ENCODE data around the gene MPL.
"Not testable (repeated sequence)": the region's sequence is repeated elsewhere in the genome, so short reads cannot be mapped to it uniquely, and the experiment has no call there.

The MPL gene

DNA sequence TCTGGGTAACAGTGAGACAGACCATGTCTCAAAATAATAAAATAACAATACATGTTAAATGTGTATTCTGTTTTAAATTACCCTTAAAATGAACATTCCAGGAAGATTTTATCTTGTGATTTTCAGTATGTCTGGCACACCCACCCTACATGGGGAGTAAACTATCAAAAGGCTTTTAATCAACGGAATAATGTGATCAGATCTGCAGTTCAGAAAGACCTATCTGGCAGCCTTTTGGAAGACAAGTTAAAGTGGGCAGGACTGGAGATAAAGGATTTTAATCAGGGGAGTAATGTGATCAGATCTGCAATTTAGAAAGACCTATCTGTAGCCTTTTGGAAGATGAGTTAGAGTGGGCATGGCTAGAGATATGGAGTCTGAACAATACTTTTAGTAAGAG is 41.9 kb downstream of the MPL start:
- DNase-seq (ENCODE audit: low spot score), result no peak

GRCh38 chr1:43381612-43382011 is 44.0 kb downstream of the MPL start:
- no peak for DNase-seq (ENCODE audit: low spot score)

- no peak for DNase-seq (ENCODE audit: low spot score)
Measured at GRCh38 chr1:43382027-43382779, 44.6 kb downstream of the MPL start.

DNA sequence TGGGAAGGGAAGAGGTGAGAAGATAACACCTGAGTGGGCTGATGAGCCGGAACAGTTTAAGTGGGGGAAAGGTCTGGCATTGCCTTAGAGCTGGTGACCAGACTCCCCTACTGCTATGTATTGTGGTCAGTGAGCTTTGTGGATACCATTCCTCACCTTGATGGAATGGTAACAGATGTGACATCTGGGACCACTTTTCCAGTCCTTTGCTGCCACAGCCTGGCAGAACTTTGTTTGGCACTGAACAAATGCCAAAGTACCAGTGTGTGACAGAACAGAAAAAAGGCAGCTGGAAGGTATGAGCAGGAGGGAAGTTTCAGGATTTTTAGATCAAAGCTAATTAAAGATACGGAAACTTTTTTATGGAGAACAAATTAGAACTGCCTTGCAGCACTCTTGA is 45.8 kb downstream of the MPL start:
- DNase-seq (ENCODE audit: low spot score), result no peak

- no peak for DNase-seq (ENCODE audit: low spot score)
Measured at GRCh38 chr1:43386676-43387075, 49.1 kb downstream of the MPL start.

DNA sequence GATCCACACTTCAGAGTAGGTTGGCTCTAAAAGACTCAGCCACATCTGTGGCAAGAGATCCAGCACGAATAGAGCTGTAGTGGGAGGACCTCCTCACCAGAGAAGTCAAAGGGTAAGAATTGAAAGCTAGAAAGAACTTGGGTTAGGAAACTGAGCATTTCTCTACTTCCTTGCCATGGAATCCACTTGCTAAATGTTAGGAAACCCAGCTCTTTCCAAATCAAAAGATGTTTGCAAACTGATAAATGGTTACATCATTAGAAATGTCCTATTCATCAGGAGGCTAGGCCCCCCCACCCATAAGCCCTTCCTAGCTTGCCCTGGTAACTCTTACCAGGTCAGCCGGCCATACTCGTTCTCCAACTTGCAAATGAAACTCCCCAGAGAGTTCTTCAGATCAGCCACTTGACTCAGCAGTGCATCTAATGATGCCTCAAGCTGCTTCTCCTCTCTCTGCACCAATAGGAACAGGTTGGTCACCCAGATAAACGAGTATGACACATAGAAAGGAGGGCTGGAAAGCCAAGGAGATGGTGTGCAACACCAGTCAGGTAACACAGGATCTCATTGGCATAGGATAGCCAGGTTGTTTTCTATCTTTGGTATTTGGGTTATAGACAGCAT is 50.5 kb downstream of the MPL start:
- no peak for DNase-seq (ENCODE audit: low spot score)

DNA sequence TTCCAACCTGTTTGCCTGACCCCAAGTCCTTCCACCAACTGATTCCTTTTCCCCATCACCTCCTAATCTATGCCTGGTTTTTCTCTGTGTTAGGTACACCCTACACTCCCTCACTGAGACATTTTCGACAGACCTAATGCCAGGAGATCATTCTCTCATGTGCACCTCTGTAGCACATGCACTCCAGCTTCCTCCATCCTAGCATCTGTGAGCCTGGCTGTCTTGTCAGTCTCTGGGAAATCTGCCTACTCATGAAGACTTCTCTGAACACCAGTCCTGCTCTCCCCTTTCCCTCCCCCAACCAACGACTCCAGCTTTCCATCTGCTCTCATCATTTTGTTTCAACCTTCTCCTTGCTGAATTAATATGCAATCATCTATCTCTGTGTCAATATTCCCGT is 51.0 kb downstream of the MPL start:
- no peak for DNase-seq (ENCODE audit: low spot score)

DNA sequence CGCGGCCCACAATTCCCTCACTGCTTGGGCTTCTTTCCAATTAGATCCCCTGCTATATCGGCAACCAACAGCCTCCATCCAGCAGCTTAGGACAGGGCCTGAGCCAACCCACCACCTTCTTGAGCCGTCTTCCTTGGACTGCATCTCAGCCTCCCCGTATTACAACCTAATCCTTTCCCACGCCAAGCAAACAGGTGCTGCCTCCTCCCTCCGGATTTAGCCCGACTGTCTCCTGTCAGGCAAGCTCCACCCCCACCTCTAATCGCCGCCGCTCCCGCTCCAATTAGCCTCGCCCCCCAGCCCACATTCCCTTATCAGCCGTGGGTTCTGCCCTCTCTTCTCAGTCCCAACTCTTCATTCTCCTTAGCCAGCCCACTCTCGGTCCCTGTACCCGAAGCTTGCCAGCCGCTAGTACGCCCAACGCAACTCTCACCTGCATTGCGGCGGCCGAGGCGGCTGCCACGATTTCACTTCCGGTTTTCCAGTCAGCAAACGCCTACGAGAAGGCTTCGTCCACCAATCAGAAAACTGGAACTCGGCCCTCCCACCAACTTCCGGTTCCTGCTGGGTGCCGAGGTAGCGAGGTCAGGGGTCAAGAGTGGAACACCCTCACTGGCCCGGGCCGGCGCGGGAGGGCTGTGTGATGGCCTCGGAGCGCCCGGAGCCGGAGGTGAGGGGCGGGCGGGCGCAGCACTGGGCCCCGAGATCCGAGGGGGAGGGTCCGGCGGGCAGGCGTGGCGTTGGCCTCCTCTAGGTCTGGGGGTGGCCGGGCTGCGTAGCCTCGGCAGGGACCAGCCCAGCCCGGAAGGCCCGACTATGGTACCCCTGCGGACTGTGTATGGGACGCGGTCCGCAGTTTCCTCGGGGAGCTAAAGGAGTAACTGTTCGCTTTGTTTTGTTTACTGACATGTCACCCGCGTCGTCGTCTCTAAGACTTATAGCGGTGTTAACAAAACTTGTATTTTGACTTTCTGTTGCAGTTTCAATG is 52.0 kb downstream of the MPL start, which contains the start of the genes MED8 and SZT2:
Gene MED8 (minus strand): TSS at position 475 of the 988 bp plus-strand sequence. CDS start 36 bp downstream, at position 439.
Gene SZT2 (plus strand): TSS at position 574 of the 988 bp plus-strand sequence. CDS start 70 bp downstream, at position 644.
- peak; percentile 98 for DNase-seq (ENCODE audit: low spot score)

DNA sequence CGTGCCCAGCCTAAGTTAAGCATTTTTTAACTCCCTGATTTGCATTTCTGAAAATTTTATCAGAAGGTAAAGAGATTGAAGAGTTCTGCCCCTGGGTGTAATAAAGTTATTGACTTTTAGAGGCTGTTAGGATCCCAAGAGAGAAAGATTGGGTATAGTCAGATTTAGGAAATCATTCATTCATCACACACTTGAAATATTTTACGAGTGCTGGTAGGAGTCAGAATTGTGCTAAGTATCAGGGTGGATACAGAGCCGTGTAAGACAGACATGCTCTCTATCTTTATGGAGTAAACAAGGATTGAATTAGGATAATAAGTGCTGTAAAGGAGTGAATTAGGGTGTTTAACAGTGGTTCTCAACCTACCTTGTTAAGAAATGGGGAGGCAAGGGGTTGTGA is 55.1 kb downstream of the MPL start:
- no peak for DNase-seq (ENCODE audit: low spot score)

DNA sequence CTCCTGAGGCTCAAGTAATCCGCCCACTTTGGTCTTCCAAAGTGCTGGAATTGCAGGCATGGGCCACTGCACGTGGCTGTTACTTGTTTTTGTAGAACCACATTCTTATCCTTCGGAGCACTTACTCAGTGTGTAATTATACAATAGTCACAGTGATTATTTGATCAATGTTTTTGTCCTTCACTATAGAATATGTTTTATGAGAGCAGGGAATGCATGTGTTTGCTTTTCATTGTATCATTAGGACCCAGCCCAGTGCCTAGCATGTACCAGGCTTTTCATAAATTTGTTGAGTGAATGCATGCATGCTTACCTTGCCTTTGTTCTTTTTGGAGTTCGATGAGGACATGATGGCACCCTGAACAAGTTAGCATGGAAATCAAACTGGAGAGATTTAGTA is 57.9 kb downstream of the MPL start:
- no peak for DNase-seq (ENCODE audit: low spot score)

DNA sequence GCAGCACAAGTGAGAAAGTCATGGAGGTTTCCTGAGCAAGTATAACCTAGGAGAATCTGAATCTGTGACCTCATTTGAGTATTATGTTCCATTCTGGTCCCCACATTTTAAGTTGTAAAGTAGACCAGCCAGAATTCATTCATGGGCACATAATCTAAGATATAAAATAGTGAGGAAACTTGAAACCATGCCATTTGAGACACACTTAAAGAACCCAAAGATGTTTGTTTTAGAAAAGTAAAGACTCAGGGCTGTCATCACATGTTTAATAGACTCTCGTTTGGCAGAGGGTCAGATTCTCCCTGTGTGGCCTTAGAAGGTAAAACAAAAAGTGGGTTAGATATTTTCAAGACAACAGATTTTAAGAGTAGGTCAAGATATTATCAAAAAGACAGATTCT is 58.4 kb downstream of the MPL start:
- no peak for DNase-seq (ENCODE audit: low spot score)

GRCh38 chr1:43398227-43398626 is 60.6 kb downstream of the MPL start:
- DNase-seq (ENCODE audit: low spot score), result no peak

DNA sequence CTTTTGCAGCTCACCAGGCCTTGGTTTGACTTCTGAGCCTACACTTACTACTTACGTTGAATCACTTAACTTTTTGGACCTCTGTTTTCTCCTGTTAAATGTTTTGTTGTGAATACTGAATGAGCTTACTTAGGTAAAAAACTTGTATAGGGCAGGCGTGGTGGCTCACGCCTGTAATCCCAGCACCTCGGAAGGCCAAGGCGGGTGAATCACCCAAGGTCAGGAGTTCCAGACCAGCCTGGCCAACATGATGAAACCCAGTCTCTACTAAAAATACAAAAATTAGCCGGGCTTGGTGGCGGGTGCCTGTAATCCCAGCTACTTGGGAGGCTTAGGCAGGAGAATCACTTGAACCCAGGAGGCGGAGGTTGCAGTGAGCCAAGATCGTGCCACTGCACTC is 62.8 kb downstream of the MPL start:
- DNase-seq (ENCODE audit: low spot score), result not testable (repeated sequence)

DNA sequence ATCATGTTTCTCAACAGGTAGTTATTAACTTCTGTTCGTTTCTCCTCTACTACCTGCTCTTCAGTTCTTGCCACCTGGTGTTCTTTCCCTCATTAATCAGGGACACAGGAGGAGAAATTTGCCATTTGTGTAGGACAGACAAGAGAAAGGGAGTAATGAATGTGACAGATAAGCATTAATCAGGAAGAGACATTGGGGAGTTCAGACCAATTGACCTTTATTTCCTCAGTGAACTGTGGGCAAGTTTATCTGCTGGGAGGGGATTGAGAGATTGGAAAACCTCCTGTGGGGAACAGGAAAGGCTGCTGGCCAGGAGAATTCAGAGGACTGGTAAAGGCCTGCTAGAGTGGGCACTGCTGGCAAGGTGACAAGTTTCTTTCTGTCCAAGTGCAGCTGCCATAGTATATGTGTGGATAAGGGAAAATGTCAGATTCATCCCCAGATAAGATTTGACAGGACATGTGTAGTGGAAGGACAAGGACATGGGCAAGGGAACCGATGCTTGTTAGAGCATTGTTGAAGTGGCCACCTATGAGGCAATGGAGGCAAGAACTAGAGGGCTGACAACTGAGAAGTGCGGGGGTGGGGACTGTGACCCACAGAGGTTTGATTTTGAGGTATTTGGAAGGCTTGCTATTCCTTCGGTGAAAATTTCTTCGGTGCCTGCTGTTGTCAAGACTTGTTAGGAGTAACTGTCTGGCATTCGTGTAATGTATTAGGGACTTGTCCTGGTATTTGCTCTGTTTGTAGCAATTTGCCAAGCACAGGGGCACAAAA is 64.7 kb downstream of the MPL start:
- DNase-seq (ENCODE audit: low spot score), result no peak

Measured in AG20443 (cell line).